A549 (cell line): ENCODE data around the gene LOXL3. TPM values are rescaled to one million over a fixed set of nuclear protein-coding genes. Genes with fewer than 3 reads are reported as not detected.

ENCODE experiments used
- ATAC-seq, 2 experiments: fragments of 200-7000 bp in 1 of 2; fragments of >200 bp in 1 of 2; cut with Nextera tagmentation in 1 of 2; cut with Tn5 transposase in 1 of 2; 3 replicates each; pipeline versions ENCODE4 v1.8.0 to v1.9.1; 2018 to 2020; ENCODE audit warnings: mild to moderate bottlenecking in 1 of 2, moderate library complexity in 1 of 2
- CTCF ChIA-PET: fragments of 300-600 bp; sonication (Branson Sonifier 250); formaldehyde crosslinking; extraction: SDS; loops from one replicate; lab custom pipeline; 2021; ENCODE audit warnings: antibody characterized with exemption, inconsistent platforms; lab: Yijun Ruan, JAX
- POLR2A ChIA-PET: fragments of 350-600 bp; formaldehyde crosslinking; extraction: SDS; loops from one replicate; lab custom pipeline; 2021; ENCODE audit warnings: antibody characterized with exemption, inconsistent platforms; lab: Yijun Ruan, JAX
- DNase-seq, 2 experiments: peaks; one replicate each; pipeline versions ENCODE4 v3.0.0 to v3.0.0-alpha.2; 2011 to 2016; ENCODE audit warnings: low read depth in 1 of 2, low spot score in 1 of 2
- FAIRE-seq: peaks from 2 replicates; lab custom pipeline; 2011; peaks lifted over from hg19 to GRCh38; lab: Jason Lieb, UNC
- H3K27ac ChIP-seq, 2 experiments: fragments of >200 bp; sonication (Bioruptor Twin); formaldehyde crosslinking; 3 replicates each; pipeline ENCODE4 v1.5.1; 2016 to 2017
- H3K4me1 ChIP-seq: fragments of >200 bp; sonication (Bioruptor Twin); formaldehyde crosslinking; 3 replicates; pipeline ENCODE4 v1.6.1; 2016
- H3K4me2 ChIP-seq: fragments of >200 bp; sonication (Bioruptor Twin); formaldehyde crosslinking; 3 replicates; pipeline ENCODE4 v1.6.1; 2016
- H3K4me3 ChIP-seq: fragments of >200 bp; sonication (Bioruptor Twin); formaldehyde crosslinking; 3 replicates; pipeline ENCODE4 v1.5.1; 2016
- H3K9me3 ChIP-seq: fragments of >200 bp; sonication (Bioruptor Twin); formaldehyde crosslinking; 3 replicates; pipeline ENCODE4 v1.6.1; 2016
- ATOH8 ChIP-seq: fragments of 250-450 bp; sonication (Bioruptor Pico); IDR thresholded peaks from 2 replicates; pipeline ENCODE4 v1.5.0; 2020; ENCODE audit warnings: low read depth, mild to moderate bottlenecking, moderate library complexity
- BHLHE40 ChIP-seq: IDR thresholded peaks from 2 replicates; pipeline ENCODE4 v1.6.1; 2012; ENCODE audit warnings: low read depth, low read length, inconsistent platforms
- CBX2 ChIP-seq: fragments of 200-600 bp; sonication (generic); IDR thresholded peaks from 2 replicates; pipeline ENCODE4 v1.6.1; 2016; ENCODE audit warnings: low read depth, mild to moderate bottlenecking, borderline replicate concordance
- CEBPB ChIP-seq, 2 experiments: fragments of >200 bp in 1 of 2; sonication (Bioruptor Twin) in 1 of 2; formaldehyde crosslinking in 1 of 2; IDR thresholded peaks; 2 replicates each; pipeline ENCODE4 v1.6.1; 2012 to 2016
- FOSB ChIP-seq: fragments of 250-450 bp; sonication (Bioruptor Pico); IDR thresholded peaks from 2 replicates; pipeline ENCODE4 v1.5.0; 2020; ENCODE audit warnings: mild to moderate bottlenecking, moderate library complexity
- FOSL2 ChIP-seq, 2 experiments: fragments of 450-650 bp in 1 of 2; fragments of >200 bp in 1 of 2; sonication (Bioruptor Twin) in 1 of 2; formaldehyde crosslinking; IDR thresholded peaks; 2 replicates each; pipeline versions ENCODE4 v1.5.0 to v1.6.1; 2016 to 2020; ENCODE audit warnings: mild to moderate bottlenecking in 1 of 2, moderate library complexity in 1 of 2
- FOXS1 ChIP-seq: fragments of 250-450 bp; sonication (Bioruptor Pico); IDR thresholded peaks from 2 replicates; pipeline ENCODE4 v1.5.0; 2020; ENCODE audit warnings: mild to moderate bottlenecking, moderate library complexity
- HES2 ChIP-seq: fragments of >200 bp; sonication (Bioruptor Twin); formaldehyde crosslinking; IDR thresholded peaks from 2 replicates; pipeline ENCODE4 v1.6.1; 2016
- HMGXB4 ChIP-seq: fragments of 250-450 bp; sonication (Bioruptor Pico); IDR thresholded peaks from 2 replicates; pipeline ENCODE4 v1.5.0; 2021; ENCODE audit warnings: mild to moderate bottlenecking, moderate library complexity, borderline replicate concordance
- HOXB5 ChIP-seq: fragments of 250-450 bp; sonication (Bioruptor Pico); IDR thresholded peaks from 2 replicates; pipeline ENCODE4 v1.5.0; 2020; ENCODE audit warnings: mild to moderate bottlenecking, moderate library complexity
- JUNB ChIP-seq: fragments of >200 bp; sonication (Bioruptor Twin); formaldehyde crosslinking; IDR thresholded peaks from 2 replicates; pipeline ENCODE4 v1.6.1; 2016
- MAX ChIP-seq: IDR thresholded peaks from 2 replicates; pipeline ENCODE4 v1.6.1; 2012
- NFE2L2 ChIP-seq: fragments of 150-350 bp; conservative IDR thresholded peaks from 2 replicates; pipeline ENCODE4 v1.6.1; 2014; ENCODE audit warnings: low read length
- POLR2AphosphoS2 ChIP-seq: conservative IDR thresholded peaks from 2 replicates; pipeline ENCODE4 v1.6.1; 2012; ENCODE audit warnings: low read length, improper control_type of control experiment, inconsistent platforms
- SMC3 ChIP-seq: fragments of >200 bp; sonication (Bioruptor Twin); formaldehyde crosslinking; IDR thresholded peaks from 3 replicates; pipeline ENCODE4 v1.6.1; 2018; ENCODE audit warnings: inconsistent platforms
- whole genome bisulfite sequencing: methylation state at CpG from one replicate; pipeline ENCODE4 v1.1.6; 2017; ENCODE audit errors: missing lambda C conversion rate; 5-methylcytosine and 5-hydroxymethylcytosine counted together
- polyA plus RNA-seq, 4 experiments: library from polyadenylated mRNA; depleted of rRNA in 3 of 4; stranded (reverse); fragments of >200 nt; fragmentation: RNase III in 1 of 4; extraction: RNeasy Plus Mini Kit Qiagen cat#74134 plus additional on column Dnase treatment in 1 of 4; gene quantifications; 2 replicates in 3 of 4; 3 replicates in 1 of 4; pipeline ENCODE4 v1.2.3, GENCODE V29; 2011 to 2017

LOXL3 gene
- polyA plus RNA-seq, 2 of the 4 experiments (the other 2 are of a cell fraction): 0.27 to 0.30 TPM

- H3K4me3 ChIP-seq: no peak overlapping the region
- ATAC-seq: no peak; a peak in 1 of 6 replicates
- no peaks in the 10 kb centered on the region for H3K9me3 ChIP-seq
- FAIRE-seq: no peak
- peak in 1 of 2 experiments; percentile 15 for DNase-seq
- CTCF ChIA-PET: interaction anchor here (0.8 to 10.5 kb wide), 8 partner anchors 8 to 193 kb away, joined by 3 to 181 read pairs (median 35); partner anchors contain the start of genes AUP1, CCDC142, DOK1 and HTRA2
- TF ChIP-seq CBX2: no peak
- TF ChIP-seq FOSL2 (IDR thresholded peaks at IDR 0.05): no peak
- peak; percentile 71 for TF ChIP-seq FOSL2 (CRISPR knock-in tag; IDR thresholded peaks at IDR 0.05)
- H3K4me2 ChIP-seq: peak overlapping the region; percentile 22; the same call in 2 of the 3 replicates
- peaks cover 14% of the 10 kb centered on the region for H3K4me1 ChIP-seq
- POLR2A ChIA-PET: interaction anchor here (1.2 kb wide), 2 partner anchors 54 to 101 kb away, joined by 5 read pairs; partner anchors contain the start of genes AUP1, CCDC142, HTRA2 and TTC31
- H3K27ac ChIP-seq: peak overlapping the region; percentile 42 to 57; a peak in 3 of 6 replicates
Observed at GRCh38 chr2:74583504-74583903, 29.8 kb upstream of the LOXL3 start.

GRCh38 chr2:74582184-74582583, 28.4 kb upstream of the LOXL3 start:
- H3K9me3 ChIP-seq: no peaks in the 10 kb centered on the region
- WGBS: 49% methylated on average over 2 of the region's 2 CpGs
- no peak overlapping the region for H3K4me3 ChIP-seq
- no peak for ATAC-seq
- H3K27ac ChIP-seq: no peak overlapping the region
- no peak for DNase-seq
- CTCF ChIA-PET: interaction anchor here (1.8 to 10.5 kb wide), 4 partner anchors 11 to 98 kb away, joined by 4 to 181 read pairs (median 122); partner anchors contain the start of genes AUP1, CCDC142, HTRA2 and TTC31
- POLR2A ChIA-PET: no interaction called here
- no peak overlapping the region for H3K4me2 ChIP-seq
- TF ChIP-seq HOXB5 (CRISPR knock-in tag) (no peak), HES2 (no peak), CEBPB (IDR thresholded peaks at IDR 0.05) (no peak), JUNB (no peak), FOXS1 (CRISPR knock-in tag) (no peak), MAX (no peak), POLR2AphosphoS2 (no peak), SMC3 (no peak), HMGXB4 (CRISPR knock-in tag) (no peak), BHLHE40 (no peak), FOSB (CRISPR knock-in tag) (no peak), FOSL2 (IDR thresholded peaks at IDR 0.05) (no peak), FOSL2 (CRISPR knock-in tag; IDR thresholded peaks at IDR 0.05) (no peak), CBX2 (no peak), ATOH8 (CRISPR knock-in tag) (no peak), NFE2L2 (no peak)
- peaks cover 14% of the 10 kb centered on the region for H3K4me1 ChIP-seq
- FAIRE-seq: no peak

GRCh38 chr2:74581463-74581862, 27.7 kb upstream of the LOXL3 start:
- no peak for DNase-seq
- Histone ChIP-seq H3K9me3 (no peaks in the 10 kb centered on the region), H3K4me2 (no peak overlapping the region), H3K4me3 (no peak overlapping the region), H3K27ac (no peak overlapping the region), H3K4me1 (peaks cover 14% of the 10 kb centered on the region)
- ChIA-PET CTCF (interaction anchor here (8.7 to 10.5 kb wide), 2 partner anchors 10 to 98 kb away, joined by 152 to 181 read pairs; partner anchors contain the start of genes CCDC142 and TTC31), POLR2A (no interaction called here)
- 80% methylated on average over 3 of the region's 3 CpGs for WGBS
- no peak for ATAC-seq
- no peak for FAIRE-seq
- TF ChIP-seq HMGXB4 (CRISPR knock-in tag): 0 out of 2 replicates have a peak, but pooled peaks have one; percentile 31
- TF ChIP-seq NFE2L2: no peak
